Measurements from ENCODE around the gene CNIH3. TPM values are rescaled to one million over a fixed set of nuclear protein-coding genes. Genes with fewer than 3 reads are reported as not detected.

The CNIH3 gene
- total RNA-seq, 1 donor = 3.6 TPM

GRCh38 chr1:224668984-224669383, 52.9 kb downstream of the CNIH3 start:
- no peak for DNase-seq (ENCODE audit: insufficient read length, low spot score, missing footprints)
- no peaks in the 10 kb centered on the region for H3K9me3 ChIP-seq (ENCODE audit: low read depth, low read length)

GRCh38 chr1:224669403-224669802, 53.3 kb downstream of the CNIH3 start:
- Histone ChIP-seq H3K36me3 (ENCODE audit: insufficient read depth, low read length) (no peaks in the 10 kb centered on the region), H2AFZ (ENCODE audit: low read length) (no peak overlapping the region), H3K27ac (ENCODE audit: low read depth, low read length) (no peak overlapping the region), H3K79me2 (ENCODE audit: insufficient read depth, low read length) (no peaks in the 10 kb centered on the region), H3K9me3 (ENCODE audit: low read depth, low read length) (no peaks in the 10 kb centered on the region), H3K4me2 (ENCODE audit: insufficient read depth, low read length) (no peak overlapping the region), H3K4me3 (ENCODE audit: insufficient read depth, low read length) (no peak overlapping the region), H4K20me1 (ENCODE audit: insufficient read depth, low read length) (no peaks in the 10 kb centered on the region), H3K27me3 (ENCODE audit: insufficient read depth, low read length) (no peaks in the 10 kb centered on the region), H3K4me1 (ENCODE audit: insufficient read depth, low read length) (no peaks in the 10 kb centered on the region)
- DNase-seq (ENCODE audit: insufficient read length, low spot score, missing footprints) = no peak
- no peak for TF ChIP-seq CTCF (IDR thresholded peaks at IDR 0.05; ENCODE audit: extremely low read depth, low read depth, low read length)

More at GRCh38 chr1:224668984-224669383, 52.9 kb downstream of the CNIH3 start:
- Histone ChIP-seq H3K79me2 (ENCODE audit: insufficient read depth, low read length) (no peaks in the 10 kb centered on the region), H3K27me3 (ENCODE audit: insufficient read depth, low read length) (no peaks in the 10 kb centered on the region), H3K4me3 (ENCODE audit: insufficient read depth, low read length) (no peak overlapping the region), H3K36me3 (ENCODE audit: insufficient read depth, low read length) (no peaks in the 10 kb centered on the region), H3K4me2 (ENCODE audit: insufficient read depth, low read length) (no peak overlapping the region), H4K20me1 (ENCODE audit: insufficient read depth, low read length) (no peaks in the 10 kb centered on the region), H3K27ac (ENCODE audit: low read depth, low read length) (no peak overlapping the region), H2AFZ (ENCODE audit: low read length) (no peak overlapping the region), H3K4me1 (ENCODE audit: insufficient read depth, low read length) (no peaks in the 10 kb centered on the region)
- TF ChIP-seq CTCF (IDR thresholded peaks at IDR 0.05; ENCODE audit: extremely low read depth, low read depth, low read length) = no peak

- no peak overlapping the region for H3K4me3 ChIP-seq (ENCODE audit: insufficient read depth, low read length)
- H4K20me1 ChIP-seq (ENCODE audit: insufficient read depth, low read length) = no peaks in the 10 kb centered on the region
- H2AFZ ChIP-seq (ENCODE audit: low read length) = no peak overlapping the region
- no peaks in the 10 kb centered on the region for H3K79me2 ChIP-seq (ENCODE audit: insufficient read depth, low read length)
- H3K9me3 ChIP-seq (ENCODE audit: low read depth, low read length) = no peaks in the 10 kb centered on the region
- no peaks in the 10 kb centered on the region for H3K4me1 ChIP-seq (ENCODE audit: insufficient read depth, low read length)
- H3K36me3 ChIP-seq (ENCODE audit: insufficient read depth, low read length) = no peaks in the 10 kb centered on the region
- no peaks in the 10 kb centered on the region for H3K27me3 ChIP-seq (ENCODE audit: insufficient read depth, low read length)
- no peak for TF ChIP-seq CTCF (IDR thresholded peaks at IDR 0.05; ENCODE audit: extremely low read depth, low read depth, low read length)
- no peak for DNase-seq (ENCODE audit: insufficient read length, low spot score, missing footprints)
- H3K27ac ChIP-seq (ENCODE audit: low read depth, low read length) = no peak overlapping the region
- no peak overlapping the region for H3K4me2 ChIP-seq (ENCODE audit: insufficient read depth, low read length)
Measured at GRCh38 chr1:224670506-224670905, 54.4 kb downstream of the CNIH3 start.

GRCh38 chr1:224671076-224671475, 55.0 kb downstream of the CNIH3 start:
- Histone ChIP-seq H3K27ac (ENCODE audit: low read depth, low read length) (no peak overlapping the region), H3K79me2 (ENCODE audit: insufficient read depth, low read length) (no peaks in the 10 kb centered on the region), H3K4me2 (ENCODE audit: insufficient read depth, low read length) (no peak overlapping the region), H3K9me3 (ENCODE audit: low read depth, low read length) (no peaks in the 10 kb centered on the region), H3K4me3 (ENCODE audit: insufficient read depth, low read length) (no peak overlapping the region), H3K27me3 (ENCODE audit: insufficient read depth, low read length) (no peaks in the 10 kb centered on the region), H4K20me1 (ENCODE audit: insufficient read depth, low read length) (no peaks in the 10 kb centered on the region), H3K36me3 (ENCODE audit: insufficient read depth, low read length) (no peaks in the 10 kb centered on the region), H2AFZ (ENCODE audit: low read length) (no peak overlapping the region), H3K4me1 (ENCODE audit: insufficient read depth, low read length) (no peaks in the 10 kb centered on the region)
- no peak for TF ChIP-seq CTCF (IDR thresholded peaks at IDR 0.05; ENCODE audit: extremely low read depth, low read depth, low read length)
- no peak for DNase-seq (ENCODE audit: insufficient read length, low spot score, missing footprints)
